Activated CD4-positive, alpha-beta T cell treated with anti-CD3 and anti-CD28 coated beads, Interleukin-2, Interleukin-6, amounts not matched to agents 100 ng/mL and 50 ng/mL, durations not matched to agents 16 hours and 8 hours (primary cell): Measurements from ENCODE around the gene NDUFA11.
A peak's percentile ranks its signal among the peaks of the same experiment; 100 is the strongest.

Source experiments
- DNase-seq: peaks from one replicate; pipeline ENCODE4 v3.0.0-alpha.2; 2020

Gene NDUFA11

DNA sequence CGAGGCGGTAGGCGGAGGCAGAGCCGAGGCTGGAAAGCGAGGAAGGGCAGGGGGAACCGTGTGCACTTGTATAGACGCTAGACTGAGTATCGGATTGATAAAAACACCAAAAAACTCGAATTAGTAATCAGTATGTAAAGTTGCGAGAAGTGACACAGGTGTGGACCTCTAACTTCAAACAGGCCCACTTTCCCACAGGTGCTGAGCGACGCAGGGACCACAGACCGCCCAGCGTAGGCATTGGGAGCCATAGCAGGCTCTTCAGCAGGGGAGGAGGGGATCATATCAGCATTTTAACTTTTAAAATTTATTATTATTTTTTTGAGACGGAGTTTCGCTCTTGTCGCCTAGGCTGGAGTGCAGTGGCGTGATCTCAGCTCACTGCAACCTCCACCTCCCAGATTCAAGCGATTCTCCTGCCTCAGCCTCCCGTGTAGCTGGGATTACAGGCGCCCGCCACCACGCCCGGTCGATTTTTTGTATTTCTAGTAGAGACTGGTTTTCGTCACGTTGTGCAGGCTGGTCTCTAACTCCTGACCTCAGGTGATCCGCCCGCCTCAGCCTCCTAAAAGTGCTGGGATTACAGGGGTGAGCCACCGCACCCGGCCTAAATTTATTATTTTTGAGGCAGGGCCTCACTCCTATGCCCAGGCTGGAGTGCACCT is 1.7 kb upstream of the NDUFA11 start:
- no peak for DNase-seq

DNA sequence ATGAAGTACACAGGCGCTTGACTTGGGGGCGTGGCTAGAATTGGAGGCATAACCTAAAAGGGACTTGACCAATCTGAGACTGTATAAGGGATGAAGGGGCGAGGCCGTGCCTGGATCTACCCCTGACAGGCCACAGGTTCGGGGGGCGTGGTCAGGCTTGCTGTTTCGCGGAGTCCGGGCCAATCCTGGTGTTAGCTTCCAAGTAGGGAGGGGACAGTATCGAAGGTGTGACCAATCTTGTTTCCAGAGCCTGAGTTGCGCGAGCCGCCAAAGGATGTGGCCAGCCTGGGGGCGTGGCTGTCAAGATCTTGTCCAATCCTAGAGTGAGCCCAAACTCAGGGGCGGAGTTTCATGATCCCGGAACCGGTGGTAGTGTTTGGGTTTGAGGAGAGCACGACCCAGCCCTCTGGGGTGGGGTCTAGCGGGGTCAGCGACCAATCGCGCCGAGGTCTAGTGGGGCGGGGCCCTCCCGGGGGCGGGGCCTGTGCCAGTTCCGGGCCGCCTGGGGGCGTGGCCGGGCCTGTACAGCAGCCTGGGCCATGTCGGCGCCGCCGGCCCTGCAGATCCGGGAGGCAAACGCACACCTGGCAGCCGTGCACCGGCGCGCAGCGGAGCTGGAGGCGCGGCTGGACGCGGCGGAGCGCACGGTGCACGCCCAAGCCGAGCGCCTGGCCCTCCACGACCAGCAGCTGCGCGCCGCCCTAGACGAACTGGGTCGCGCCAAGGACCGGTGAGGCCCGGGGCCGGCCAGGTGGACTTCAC is 943 bp upstream of the NDUFA11 start, which contains the start of gene VMAC:
Gene VMAC, plus strand, starts transcription at position 521 of the 762 bp plus-strand sequence. Its CDS starts 19 bp downstream, at position 540.
- peak; percentile 100 for DNase-seq

DNA sequence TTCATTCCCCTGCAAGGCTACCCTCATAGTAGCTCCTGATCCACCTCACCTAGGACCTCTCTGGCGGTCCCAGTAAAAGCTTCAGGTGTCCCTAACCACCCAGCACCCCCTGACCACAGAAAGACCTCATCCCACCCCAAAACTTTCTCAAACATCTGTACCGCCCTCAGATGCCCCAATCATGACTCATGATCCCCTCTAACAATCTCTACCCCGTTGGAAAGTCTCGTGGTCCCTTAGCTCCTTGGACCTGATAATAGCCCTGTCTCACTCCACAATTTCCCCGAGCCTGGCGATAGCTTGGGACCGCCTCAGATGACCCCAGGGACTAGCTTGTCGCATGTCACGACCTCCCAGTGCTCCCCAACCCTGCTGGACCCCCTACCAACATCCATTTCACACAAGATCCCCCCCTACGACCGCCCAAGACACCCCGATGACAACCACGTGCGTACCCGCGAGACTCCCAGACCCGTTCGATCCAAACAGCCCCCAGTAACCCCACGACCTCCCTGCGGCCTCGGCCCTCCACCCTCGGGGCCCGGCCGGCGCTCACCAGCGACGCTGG is 450 bp downstream of the NDUFA11 start:
- no peak for DNase-seq

DNA sequence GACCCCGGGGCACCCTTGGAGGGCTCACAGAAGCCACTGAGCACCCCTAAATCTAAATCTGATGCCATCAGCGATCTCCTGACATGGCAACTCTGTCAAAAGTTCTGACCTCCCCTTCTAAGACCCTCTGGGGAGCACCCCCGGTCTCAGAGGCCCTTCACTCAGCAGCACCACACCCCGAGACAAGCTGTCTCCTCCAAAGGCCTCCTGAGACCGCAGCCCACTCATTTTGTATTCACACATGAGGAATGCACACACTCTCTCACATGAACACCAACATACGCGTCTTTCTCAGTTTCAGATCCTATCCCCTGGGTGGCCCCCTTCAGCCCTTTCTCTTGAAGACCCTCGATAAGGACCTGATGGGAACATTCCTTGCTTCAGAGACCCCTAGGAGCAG is 2.6 kb downstream of the NDUFA11 start:
- DNase-seq: no peak

DNA sequence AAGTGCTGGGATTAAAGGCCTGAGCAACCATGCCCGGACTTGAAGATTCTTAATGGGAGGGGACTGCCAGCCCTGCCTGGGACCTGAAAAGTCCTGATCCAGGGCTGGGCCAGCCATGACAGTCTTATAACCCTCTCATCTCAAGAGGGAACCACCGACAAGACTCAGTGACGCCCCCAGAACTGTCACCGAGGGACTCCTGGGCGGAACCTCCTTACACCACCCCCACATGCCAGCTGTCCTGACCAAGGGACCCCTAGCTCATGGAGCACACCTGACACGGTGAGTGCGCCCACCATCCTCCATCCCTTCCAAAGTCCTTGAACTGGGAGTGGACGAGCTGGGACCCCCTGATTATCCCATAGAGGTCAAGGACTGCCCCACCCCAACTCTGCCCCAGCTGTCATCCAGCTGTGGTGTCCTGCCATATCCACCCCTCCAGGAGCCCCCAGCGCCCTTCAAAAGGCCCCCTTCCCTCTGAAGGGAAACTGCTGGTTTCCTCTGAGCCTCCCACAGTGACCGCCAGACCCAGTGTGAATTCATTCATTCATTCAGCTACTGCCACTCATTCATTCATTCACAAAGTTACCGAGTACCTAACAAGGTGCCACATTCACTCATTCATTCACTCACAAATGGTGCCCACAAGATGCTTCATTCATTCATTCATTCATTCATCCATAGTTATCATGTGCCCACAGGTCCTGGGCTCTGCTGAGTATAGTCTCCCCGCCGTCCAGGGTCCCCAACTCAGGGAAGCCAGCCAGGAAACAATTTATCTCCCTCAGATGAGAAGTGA is 3.7 kb downstream of the NDUFA11 start:
- no peak for DNase-seq

DNA sequence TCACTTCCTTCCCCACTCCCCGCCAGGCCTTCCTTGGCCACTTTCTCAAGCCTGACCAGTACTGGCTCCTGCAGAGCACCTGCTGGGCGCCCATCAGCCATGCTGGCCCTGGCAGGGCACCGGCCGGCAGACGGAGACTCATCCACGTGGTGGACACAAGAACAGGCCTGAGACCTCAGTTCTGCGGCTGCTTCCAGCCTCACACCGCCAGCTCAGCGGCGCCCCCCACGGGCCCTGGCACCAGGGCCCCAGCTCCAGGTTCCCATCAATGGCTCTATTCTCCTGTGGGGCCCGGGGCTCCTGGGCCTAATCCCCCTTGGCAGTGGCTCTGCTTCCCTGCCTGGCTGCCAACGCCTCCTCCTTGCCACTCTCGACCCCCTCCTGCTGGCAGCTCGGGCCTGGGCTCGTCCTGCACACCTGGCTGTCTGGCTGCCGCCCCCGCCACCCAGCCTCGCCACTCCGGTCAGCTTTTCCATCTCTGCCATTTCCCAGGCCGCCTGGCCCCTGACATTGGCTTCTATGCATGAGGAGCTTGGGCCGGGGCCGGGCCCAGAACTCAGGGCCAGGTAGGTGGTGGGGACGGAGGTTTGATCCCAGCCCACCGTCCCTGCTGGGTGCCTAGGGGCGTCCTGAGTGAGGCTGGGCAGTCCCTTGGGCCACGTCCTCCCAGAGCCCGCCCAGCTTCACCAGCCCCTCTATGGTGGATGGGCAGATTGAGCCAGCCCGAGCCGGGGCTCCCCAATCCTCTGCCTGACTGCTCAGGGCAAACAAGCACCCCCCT is 6.2 kb downstream of the NDUFA11 start:
- DNase-seq: no peak

DNA sequence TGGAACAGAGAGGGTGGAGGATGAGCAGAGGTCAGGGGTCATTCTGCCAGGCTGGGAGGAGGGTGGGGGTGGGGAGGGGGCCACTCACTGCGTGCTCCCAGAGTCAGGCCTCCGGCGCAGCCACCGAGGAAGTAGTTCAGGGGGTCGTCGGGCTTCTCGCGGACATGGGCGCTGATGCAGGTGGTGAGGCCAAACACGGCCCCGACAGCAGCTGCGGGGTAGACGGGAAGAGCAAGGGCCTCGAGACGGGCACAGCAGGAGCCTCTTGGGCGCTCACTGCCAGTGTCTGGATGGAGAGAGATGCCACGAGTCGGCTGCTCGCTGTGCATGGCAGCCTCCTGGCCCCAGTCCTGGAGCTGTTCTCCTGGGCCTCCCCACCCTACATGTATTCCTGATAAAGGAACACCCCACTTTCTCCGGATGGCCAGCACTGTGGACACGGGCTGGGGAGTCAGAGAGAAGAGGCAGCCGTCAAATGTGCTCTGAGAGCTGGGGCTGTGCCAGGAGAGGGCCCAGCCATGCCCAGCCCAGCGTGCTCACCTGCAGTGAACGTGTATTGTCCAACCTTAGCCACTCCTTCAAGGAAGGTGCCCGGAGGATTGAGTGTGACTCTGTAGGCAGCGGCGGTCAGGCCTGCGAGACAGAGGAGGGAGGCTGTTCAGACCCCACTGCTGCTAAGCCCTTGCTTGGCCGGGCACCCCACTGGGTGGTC is 7.1 kb downstream of the NDUFA11 start:
- DNase-seq: no peak

DNA sequence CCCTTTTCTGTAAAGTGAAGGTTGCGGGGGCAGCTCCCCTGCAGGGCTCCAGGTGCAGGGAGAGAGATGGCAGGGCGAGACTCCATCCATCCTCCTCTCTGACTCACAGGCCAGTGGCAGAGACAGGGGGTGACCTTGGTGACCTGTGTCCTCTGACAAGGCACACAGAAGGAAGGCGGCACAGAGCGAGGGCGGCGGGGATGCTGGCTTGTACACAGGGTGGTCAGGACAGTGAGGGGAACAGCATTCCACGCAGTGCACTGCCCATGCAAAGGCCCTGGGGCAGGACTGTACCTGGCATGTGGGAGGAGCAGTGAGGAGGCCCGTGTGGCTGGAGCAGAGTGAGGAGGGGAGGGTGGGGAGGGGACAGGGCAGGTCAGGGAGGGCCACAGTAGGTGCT is 7.7 kb downstream of the NDUFA11 start:
- no peak for DNase-seq

DNA sequence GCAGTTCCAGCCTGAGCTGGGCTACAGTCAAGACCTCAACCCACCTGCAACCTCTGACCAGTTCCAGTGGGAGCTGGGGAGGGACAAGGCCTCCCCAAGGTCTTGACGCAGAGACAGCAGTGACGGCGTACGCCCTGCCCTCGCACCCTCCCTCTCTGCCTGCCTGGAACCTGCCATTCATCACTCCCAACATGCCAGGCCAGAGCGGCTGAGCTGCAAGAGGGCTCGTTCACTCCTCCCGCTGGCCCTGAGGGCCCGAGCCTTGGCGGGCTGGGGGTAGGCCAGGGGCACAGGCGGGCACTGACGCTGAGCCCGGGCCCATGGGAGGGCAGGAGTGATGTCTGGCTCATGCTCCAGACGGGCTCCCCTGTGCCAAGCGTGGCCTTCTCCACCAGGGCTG is 8.2 kb downstream of the NDUFA11 start:
- DNase-seq: no peak

DNA sequence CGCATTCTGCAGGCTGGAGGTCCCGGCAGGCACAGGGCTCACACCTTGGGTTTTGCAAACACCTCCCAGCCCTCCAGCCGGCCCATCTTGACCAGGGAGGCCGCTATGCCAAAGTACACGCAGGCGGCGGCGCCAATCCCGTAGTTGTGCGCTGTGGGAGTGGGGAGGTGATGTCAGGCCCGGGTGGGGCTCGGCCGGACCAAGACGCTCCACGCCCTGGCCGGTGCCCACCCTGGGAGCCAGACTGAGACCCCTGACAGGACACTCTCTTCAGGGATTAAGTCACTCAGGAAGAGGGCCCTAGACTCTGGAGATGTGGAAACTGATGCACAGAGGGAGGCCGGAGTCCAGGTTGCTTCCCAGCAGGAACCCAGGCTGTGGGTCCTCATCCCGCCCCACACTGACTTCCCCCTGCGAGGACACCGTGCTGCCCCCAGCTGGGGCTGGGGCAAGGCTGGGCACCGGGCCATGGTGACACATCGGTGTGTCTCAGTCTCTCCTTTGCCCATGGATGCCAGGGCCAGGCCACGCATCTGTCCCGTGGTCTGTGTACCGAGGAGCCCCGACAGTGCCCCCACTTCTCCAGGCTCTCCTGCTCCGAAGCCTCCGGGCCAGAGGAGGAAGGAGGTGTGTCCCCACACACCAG is 8.8 kb downstream of the NDUFA11 start:
- no peak for DNase-seq

DNA sequence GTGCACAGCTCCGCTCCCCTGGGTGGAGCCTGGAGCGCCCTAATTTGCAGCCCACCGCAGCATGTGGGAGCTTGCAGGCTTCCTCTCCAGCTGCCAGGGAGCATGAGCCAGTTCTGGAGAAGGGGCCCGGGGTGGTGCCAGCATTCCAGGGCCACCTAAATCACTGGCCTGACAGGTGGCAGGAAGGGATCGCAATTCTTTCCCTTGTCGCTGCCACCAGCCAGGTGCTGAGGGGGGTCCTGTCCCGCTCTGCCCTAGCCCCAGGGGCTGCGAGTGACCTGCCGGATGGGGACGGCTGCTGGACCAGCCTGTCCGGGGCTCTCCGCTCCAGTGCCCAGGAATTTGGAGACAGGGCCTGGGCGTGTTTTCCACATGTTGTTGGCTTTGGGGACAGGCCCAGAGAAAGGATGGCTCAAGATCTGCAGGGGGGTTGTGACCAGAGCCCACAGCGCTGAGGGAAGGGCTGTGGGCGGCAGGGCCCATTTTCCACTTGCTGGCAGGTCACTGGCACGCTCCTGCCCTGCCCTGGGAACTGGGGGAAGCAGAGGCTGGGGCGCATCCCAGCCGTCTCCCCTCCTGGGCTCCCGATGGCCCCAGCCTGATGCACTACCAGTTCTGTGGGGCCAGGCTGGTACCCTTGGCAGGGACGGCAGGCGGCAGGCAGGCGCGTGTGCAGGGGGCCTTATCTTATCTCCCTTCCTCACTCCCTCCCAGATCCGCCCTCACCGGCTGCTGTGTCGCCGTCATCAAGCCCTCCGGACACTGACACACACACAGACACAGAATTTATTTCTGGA is 9.5 kb downstream of the NDUFA11 start:
- DNase-seq: no peak

DNA sequence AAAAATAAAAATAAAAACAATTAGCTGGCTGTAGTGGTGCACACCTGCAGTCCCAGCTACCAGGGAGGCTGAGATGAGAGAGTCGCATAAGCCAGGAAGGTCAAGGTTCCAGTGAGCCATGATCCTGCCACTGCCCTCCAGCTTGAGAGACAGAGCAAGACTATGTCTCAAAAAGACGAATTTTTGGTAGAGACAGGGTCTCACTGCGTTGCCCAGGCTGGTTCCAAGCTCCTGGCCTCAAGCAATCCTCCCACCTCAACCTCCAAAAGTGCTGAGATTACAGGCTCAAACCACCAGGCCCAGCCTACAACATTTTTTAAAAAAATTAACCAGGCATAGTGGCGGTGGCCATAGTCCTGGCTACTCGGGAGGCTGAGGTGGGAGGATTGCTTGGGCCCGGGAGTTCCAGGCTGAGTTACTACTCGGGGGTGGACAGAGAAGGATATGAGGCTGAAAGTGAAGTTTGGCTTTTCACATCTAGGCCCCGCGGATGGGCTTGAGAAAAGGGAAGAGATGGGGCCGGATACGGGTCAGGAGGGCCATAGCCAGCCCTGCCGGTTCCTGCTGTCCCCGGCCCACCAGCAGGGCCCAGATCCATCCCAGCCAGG is 10.2 kb downstream of the NDUFA11 start:
- no peak for DNase-seq

DNA sequence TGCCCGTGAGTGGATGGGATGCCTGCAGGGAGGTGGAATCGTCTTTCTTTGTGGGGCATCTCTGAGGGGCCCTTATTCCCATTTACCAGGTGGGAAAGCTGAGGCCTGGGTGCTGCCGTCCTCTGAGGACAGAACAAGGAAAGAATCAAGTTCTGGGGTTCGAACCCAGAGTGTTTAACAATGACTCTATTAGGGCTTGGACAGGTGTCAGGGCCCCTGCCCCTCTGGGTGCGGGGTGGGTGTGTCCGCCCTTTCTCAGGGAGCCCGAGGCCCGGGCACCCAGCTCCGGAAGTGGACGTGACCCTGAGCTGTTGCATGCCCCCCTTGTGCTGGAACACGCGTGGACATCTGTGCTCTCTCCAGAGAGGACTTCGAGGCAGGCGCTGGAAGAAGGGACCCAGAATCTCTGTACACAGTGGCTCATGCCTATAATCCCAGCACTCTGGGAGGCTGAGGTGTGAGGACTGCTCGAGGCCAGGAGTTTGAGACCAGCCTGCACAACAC is 10.8 kb downstream of the NDUFA11 start:
- no peak for DNase-seq

DNA sequence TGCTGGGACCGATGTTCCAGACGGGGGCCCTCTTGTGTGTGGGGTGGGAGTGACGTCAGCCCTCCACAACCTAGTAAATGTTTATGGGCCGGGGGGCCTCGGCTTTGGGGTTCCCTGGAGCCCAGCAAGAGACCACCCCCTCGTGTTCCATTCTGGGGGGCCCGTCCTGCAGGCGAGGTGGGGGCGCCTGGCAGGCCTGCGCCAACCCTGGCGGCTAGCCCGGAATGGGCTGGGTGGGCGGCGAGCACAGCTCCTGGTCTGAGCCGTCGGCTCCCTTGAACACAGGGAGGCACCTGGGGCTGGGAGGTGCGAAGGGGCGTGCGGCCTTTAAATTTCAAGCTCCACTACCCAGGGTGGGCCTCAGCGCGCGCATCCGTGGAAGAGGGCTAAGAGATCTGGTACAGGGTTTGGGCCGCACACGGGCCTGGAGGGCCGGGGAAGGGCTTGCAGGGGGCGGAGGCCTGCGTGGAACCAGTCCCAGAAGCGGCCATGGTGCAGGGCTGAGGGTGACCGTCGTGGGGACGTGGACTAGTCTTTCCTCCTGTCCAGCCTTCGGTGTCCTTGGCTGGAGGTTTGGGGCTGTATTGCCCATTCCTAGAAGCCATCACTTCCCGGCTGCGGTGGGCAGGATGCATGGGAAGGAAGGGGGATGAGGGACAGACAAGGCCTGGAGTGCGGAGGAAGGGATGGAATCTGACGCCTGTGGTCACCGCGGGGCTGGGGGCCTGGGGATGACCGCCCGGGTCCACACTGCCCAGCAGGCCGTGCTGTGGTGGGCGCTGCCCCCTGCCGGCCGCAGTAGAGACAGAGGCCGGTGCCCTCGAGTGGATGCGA is 11.4 kb downstream of the NDUFA11 start:
- peak; percentile 27 for DNase-seq

DNA sequence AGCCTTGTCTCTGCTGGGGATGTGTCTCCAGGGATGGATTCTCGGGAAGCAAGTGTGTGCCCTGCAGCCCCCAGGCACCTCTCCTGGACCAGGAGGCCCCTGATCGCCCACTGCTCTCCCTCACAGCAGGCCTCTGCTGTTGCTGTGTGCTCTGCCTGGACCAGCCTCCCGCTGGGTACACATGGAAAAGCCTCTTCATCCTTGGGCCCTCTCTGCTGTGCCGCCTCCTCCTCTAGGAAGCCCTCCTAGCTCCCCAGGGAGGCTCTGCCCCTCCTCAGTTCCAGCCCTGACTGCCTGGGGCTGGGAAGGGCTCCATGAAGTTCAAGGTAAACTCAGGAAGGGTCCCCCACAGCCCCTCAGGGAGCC is 12.0 kb downstream of the NDUFA11 start:
- DNase-seq: no peak

DNA sequence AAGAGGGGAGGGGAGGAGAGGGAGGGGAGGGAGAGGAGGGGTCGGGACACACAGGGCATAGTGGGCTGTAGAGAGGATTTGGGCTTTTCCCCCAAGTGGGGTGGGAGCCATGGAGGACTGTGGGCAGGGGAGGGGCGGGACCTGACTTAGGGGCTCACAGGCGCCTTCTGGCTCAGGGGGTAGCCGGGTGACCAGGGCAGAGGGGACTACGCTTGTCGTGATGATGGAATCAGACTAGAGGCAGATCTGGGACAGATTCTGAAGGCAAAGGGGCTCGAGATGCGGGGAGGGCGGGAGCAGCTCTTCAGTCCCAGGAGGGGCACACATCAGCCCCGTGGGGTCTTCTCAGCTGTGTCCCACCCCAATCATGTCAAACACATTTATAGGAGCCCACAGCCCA is 13.5 kb downstream of the NDUFA11 start:
- DNase-seq: no peak

DNA sequence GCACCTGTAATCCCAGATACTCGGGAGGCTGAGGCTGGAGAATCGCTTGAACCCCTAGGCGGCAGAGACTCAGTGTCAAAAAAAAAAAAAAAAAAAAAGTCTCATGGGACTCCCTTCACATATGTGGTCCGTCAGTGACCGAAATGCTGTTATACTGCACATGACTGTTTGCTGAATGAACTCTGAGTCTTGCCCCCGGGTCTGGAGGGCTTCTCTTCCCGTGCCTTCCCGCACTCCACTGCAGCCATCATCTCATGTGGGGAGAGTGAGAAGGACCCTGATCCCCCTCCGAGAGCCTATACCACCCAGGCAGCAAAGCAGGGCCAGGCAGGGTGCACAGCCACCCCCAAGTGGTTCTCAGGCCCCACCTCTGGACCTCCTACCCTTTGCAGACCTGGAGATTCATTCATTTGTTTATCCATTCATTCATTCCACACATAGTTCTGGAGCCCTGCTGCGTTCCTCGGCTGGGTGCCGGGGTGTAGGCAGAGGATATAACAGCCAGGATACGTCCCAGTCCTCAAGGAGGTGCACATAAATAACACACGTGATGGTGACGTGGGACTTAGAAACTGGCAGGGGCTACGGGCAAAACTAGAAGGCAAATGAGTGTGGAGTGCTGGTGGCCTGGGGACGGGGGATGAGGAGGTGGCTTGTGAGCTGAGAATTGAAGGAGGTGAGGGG is 14.2 kb downstream of the NDUFA11 start:
- DNase-seq: no peak
